Activated effector memory CD4-positive, alpha-beta T cell treated with anti-CD3 and anti-CD28 coated beads, Interleukin-2, amount 50 U/mL, for 16 hours (primary cell): ENCODE data around the gene ABR.
"Not testable (repeated sequence)": the region's sequence is repeated elsewhere in the genome, so short reads cannot be mapped to it uniquely, and the experiment has no call there.

Experiments
- DNase-seq: peaks from one replicate; pipeline ENCODE4 v3.0.0-alpha.2; 2020

The ABR gene

GRCh38 chr17:1145311-1145986 lies 34.3 kb downstream of the ABR start:
- no peak for DNase-seq

- no peak for DNase-seq
These were observed 35.6 kb downstream of the ABR start for GRCh38 chr17:1144162-1144561.

- no peak for DNase-seq
These were observed 36.2 kb downstream of the ABR start for GRCh38 chr17:1143573-1143972.

- no peak for DNase-seq
These were observed 37.2 kb downstream of the ABR start for GRCh38 chr17:1142561-1142971.

GRCh38 chr17:1137465-1137894 lies 42.3 kb downstream of the ABR start:
- peak; percentile 70 for DNase-seq

GRCh38 chr17:1136748-1137147 lies 43.0 kb downstream of the ABR start:
- no peak for DNase-seq

GRCh38 chr17:1134634-1135324 lies 45.0 kb downstream of the ABR start:
- DNase-seq: no peak

- no peak for DNase-seq
These were observed 49.6 kb downstream of the ABR start for GRCh38 chr17:1130191-1130590.

GRCh38 chr17:1128463-1128862 lies 51.3 kb downstream of the ABR start:
- not testable (repeated sequence) for DNase-seq

- DNase-seq: no peak
These were observed 52.8 kb downstream of the ABR start for GRCh38 chr17:1126801-1127550.

- no peak for DNase-seq
These were observed 53.5 kb downstream of the ABR start for GRCh38 chr17:1126250-1126797.

- DNase-seq: no peak
These were observed 54.0 kb downstream of the ABR start for GRCh38 chr17:1125788-1126145.

- no peak for DNase-seq
These were observed 54.6 kb downstream of the ABR start for GRCh38 chr17:1124896-1125787.

GRCh38 chr17:1123921-1124715 lies 55.7 kb downstream of the ABR start:
- no peak for DNase-seq

GRCh38 chr17:1123393-1123831 lies 56.4 kb downstream of the ABR start:
- DNase-seq: no peak

GRCh38 chr17:1122533-1123392 lies 57.0 kb downstream of the ABR start:
- DNase-seq: peak; percentile 93

- not testable (repeated sequence) for DNase-seq
These were observed 58.4 kb downstream of the ABR start for GRCh38 chr17:1121442-1121817.

- no peak for DNase-seq
These were observed 59.0 kb downstream of the ABR start for GRCh38 chr17:1120596-1121441.

- no peak for DNase-seq
These were observed 59.9 kb downstream of the ABR start for GRCh38 chr17:1119924-1120323.

- no peak for DNase-seq
These were observed 63.2 kb downstream of the ABR start for GRCh38 chr17:1116602-1117001.
